Measurements from ENCODE around the gene CFAP54.
"Not testable (repeated sequence)": the region's sequence is repeated elsewhere in the genome, so short reads cannot be mapped to it uniquely, and the experiment has no call there.

- not testable (repeated sequence) for TF ChIP-seq CTCF (IDR thresholded peaks at IDR 0.05; ENCODE audit: insufficient read depth, low read depth, low read length); EZH2 (IDR thresholded peaks at IDR 0.05; ENCODE audit: insufficient read depth, low read length)
Measured at GRCh38 chr12:96604374-96604773, 115.0 kb downstream of the CFAP54 start.
